GM13976 (cell line): ENCODE data around the gene RARRES1.
"Not testable (repeated sequence)": the region's sequence is repeated elsewhere in the genome, so short reads cannot be mapped to it uniquely, and the experiment has no call there.

Source experiments
- DNase-seq: peaks from one replicate; pipeline ENCODE4 v3.0.0; 2012; ENCODE audit warnings: low spot score
- in situ Hi-C: fragments of 300-500 bp; cut with MboI; formaldehyde crosslinking; loops from one replicate; pipeline ENCODE4 v1.12.0; 2022; ENCODE audit warnings: low sequenced_read_pairs, mixed read lengths, inconsistent platforms; ENCODE audit not compliant: unreplicated experiment
- TF ChIP-seq, protein P1 (sequence below): IDR thresholded peaks from 2 replicates; pipeline ENCODE4 v1.5.1; 2012; ENCODE audit warnings: borderline replicate concordance, mild to moderate bottlenecking; ENCODE audit not compliant: insufficient read depth; ENCODE audit errors: extremely low read depth, missing control alignments, control extremely low read depth

Gene RARRES1

DNA sequence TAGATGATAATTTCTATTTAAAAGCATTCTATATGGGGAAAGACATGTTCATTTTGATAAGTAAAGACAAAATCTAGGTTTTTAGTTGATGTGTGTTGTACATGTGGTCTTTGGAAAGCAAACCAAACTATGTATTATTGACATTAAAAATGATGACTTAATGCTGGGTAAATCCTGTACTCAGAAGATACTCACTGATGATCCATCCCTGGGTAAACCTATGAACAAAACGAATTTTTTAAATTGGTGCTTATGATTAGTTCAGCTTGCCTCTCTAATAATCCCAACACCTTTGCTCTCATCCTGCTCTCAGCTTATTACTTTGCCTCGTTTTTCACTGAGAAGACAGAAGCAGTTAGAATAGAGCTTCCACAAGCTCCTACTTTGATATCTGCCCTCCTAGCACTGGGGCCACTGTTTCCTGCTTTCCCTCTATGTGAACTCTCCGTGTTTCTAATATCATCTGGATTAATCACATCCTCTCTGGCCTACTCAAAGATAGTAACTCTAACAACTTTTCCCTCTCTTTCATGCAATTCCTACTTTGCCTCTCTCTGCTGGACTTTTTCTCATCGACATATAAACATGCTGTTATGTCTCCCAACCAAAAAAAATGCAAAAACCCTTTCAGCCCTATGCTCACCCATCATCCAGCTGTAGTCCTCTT is 29.3 kb downstream of the RARRES1 start:
- DNase-seq, result no peak
- in situ Hi-C loops, result no loop called here
- TF ChIP-seq, protein P1, sequence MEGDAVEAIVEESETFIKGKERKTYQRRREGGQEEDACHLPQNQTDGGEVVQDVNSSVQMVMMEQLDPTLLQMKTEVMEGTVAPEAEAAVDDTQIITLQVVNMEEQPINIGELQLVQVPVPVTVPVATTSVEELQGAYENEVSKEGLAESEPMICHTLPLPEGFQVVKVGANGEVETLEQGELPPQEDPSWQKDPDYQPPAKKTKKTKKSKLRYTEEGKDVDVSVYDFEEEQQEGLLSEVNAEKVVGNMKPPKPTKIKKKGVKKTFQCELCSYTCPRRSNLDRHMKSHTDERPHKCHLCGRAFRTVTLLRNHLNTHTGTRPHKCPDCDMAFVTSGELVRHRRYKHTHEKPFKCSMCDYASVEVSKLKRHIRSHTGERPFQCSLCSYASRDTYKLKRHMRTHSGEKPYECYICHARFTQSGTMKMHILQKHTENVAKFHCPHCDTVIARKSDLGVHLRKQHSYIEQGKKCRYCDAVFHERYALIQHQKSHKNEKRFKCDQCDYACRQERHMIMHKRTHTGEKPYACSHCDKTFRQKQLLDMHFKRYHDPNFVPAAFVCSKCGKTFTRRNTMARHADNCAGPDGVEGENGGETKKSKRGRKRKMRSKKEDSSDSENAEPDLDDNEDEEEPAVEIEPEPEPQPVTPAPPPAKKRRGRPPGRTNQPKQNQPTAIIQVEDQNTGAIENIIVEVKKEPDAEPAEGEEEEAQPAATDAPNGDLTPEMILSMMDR, result no peak

DNA sequence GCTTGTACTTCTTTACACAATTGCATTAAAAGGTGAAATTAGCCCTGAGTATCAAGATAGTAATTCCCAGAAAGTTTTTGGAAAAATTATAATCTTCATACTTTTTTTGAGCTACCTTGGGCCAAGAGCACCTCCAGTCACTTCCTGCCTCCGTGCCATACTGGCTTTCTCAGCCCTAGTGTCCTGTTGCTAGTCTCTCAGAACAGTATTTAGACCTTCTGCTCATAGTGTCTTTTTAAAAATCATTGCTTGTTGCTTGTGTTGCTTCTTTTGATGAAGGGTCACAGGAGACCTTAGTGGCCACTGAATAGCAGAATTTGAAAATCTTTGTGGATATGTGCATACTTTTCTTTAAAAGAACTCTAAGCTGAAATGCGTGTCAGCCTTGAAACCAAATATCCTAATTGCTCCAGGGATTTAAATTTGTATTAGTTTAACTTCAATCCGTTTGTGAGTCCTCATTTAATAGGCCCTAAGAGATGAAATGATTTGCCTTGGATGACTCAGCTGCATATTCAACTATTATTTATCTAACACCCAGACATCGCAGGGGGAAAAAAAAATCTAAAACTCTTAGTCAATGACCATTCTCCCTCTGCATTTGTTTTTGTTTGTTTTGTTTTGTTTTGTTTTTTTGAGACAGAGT is 30.7 kb downstream of the RARRES1 start:
- no peak for DNase-seq
- in situ Hi-C loops, result no loop called here

DNA sequence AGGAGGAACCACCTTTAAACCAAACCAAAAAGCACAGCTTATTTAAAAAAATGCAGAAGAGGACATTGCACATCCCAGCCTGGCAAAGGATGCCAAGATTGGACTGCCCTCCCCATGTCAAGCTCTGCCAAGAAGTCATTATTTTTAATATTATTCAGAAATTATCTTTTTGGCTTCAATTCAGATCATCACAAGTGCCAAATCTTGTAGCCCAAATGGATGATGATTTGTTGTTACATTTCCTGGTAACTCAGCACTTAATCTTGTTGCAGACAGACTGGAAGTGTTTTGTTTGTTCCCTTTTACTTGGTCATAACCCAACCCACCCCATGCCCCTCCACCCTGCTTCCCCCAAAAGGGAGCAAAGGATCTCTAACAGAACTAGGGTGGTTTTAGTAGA is 31.7 kb downstream of the RARRES1 start:
- TF ChIP-seq, protein P1, result no peak
- no peak for DNase-seq
- in situ Hi-C loops, result no loop called here

More for the DNA sequence above, 30.7 kb downstream of the RARRES1 start:
- TF ChIP-seq, protein P1, result no peak

DNA sequence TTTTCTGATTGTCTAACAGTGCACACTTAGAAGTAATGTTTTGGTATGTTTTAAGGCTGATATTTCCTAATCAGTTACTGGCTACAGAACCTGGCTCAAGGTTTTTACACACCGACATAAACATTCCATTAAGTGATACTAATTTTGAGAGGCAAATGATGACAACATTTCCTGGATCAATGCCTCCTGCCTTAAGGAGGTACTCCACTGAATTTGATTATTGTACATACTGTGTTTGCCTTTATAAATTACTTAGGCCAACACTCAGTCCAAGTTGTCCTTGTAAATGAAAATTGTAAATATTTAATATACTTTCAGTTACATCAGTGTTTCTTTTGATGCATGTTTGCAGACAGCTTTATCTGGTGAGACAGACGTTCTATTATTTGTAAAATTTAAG is 35.6 kb downstream of the RARRES1 start:
- no peak for DNase-seq
- in situ Hi-C loops, result no loop called here
- TF ChIP-seq, protein P1, result no peak

DNA sequence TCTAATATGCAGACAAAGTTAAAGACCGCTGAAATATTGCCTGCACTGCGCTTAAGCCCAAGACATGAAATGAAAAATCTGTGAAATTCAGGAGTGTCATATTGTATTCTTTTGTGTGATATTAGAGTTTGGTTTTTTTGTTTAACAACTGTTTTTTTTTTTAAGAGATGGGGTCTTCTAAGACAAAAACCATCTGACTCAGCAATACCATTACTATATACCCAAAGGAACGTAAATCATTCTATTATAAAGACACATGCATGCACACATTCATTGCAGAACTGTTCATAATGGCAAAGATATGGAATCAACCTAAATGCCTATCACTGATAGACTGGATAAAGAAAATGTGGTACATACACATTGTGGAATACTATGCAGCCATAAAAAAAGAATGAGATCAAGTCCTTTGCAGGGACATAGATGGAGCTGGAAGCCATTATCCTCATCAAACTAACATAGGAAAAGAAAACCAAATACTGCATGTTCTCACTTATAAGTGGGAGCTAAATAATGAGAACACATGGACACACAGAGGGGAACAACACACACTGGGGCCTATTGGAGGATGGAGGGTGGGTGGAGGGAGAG is 38.3 kb downstream of the RARRES1 start:
- DNase-seq, in situ Hi-C loops: not testable (repeated sequence)

DNA sequence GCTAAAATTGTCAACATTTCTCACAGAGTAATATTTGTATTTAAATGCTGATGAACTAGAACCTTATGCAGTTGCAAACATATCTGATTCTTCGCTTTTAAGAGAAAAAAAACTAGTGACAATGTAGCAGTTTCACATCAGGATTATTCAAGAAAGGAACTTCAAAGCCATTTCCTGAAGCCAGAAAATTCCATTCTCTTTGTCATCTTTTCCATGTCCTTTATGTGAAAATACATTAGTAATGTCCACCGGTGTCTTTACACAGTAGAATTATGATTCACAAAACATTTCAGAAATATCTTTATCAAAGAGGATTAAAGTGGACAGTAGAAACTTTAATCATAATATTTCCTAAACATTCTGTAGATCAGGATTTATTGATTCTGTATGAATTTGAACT is 47.1 kb downstream of the RARRES1 start:
- TF ChIP-seq, protein P1, result no peak
- in situ Hi-C loops, result no loop called here
- DNase-seq, result no peak
